Neural cell (in vitro differentiated cells): ENCODE results near the gene SDC4. TPM values are rescaled to one million over a fixed set of nuclear protein-coding genes. Genes with fewer than 3 reads are reported as not detected.

ENCODE experiments used
- H2AFZ ChIP-seq: fragments of 200-600, 300-800 bp; sonication (generic), shearing (Covaris generic); 2 replicates; pipeline ENCODE4 v1.6.0; 2014; ENCODE audit warnings: low read depth, mild to moderate bottlenecking, antibody characterized with exemption, low read length, moderate library complexity
- H3F3A ChIP-seq: fragments of 200-600 bp; shearing (Covaris generic); 2 replicates; pipeline ENCODE4 v1.6.1; 2016; ENCODE audit warnings: mild to moderate bottlenecking, moderate library complexity, mixed read lengths, antibody characterized with exemption, low read length; ENCODE audit not compliant: insufficient read depth, poor library complexity, severe bottlenecking
- H3K27ac ChIP-seq: fragments of 200-600, 300-800 bp; sonication (generic), shearing (Covaris generic); 2 replicates; pipeline ENCODE4 v1.5.1; 2014; ENCODE audit warnings: mild to moderate bottlenecking, low read length, moderate library complexity
- H3K27me3 ChIP-seq: fragments of 300-800, 200-600 bp; sonication (generic), shearing (Covaris generic); 2 replicates; pipeline ENCODE4 v1.6.0; 2014; ENCODE audit warnings: mild to moderate bottlenecking, low read depth, low read length, moderate library complexity; ENCODE audit not compliant: insufficient read depth
- H3K36me3 ChIP-seq: fragments of 300-800, 200-600 bp; sonication (generic), shearing (Covaris generic); 2 replicates; pipeline ENCODE4 v1.5.1; 2014; ENCODE audit warnings: mild to moderate bottlenecking, antibody characterized with exemption, low read length, moderate library complexity; ENCODE audit not compliant: insufficient read depth
- H3K4me2 ChIP-seq: fragments of 300-800, 200-600 bp; sonication (generic), shearing (Covaris generic); 2 replicates; pipeline ENCODE4 v1.6.0; 2014; ENCODE audit warnings: mild to moderate bottlenecking, low read length
- H3K4me3 ChIP-seq: fragments of 300-800, 200-600 bp; sonication (generic), shearing (Covaris generic); 2 replicates; pipeline ENCODE4 v1.5.1; 2014; ENCODE audit warnings: mild to moderate bottlenecking, low read length, moderate library complexity
- H3K79me2 ChIP-seq: fragments of 200-600 bp; shearing (Covaris generic); replicated peaks from 2 replicates; pipeline ENCODE4 v1.6.0; 2014; ENCODE audit warnings: mild to moderate bottlenecking, low read length, moderate library complexity; ENCODE audit not compliant: insufficient read depth
- H3K9ac ChIP-seq: fragments of 300-800, 200-600 bp; sonication (generic), shearing (Covaris generic); 2 replicates; pipeline ENCODE4 v1.6.1; 2016; ENCODE audit warnings: mild to moderate bottlenecking, low read length, mixed read lengths
- H3K9me2 ChIP-seq: fragments of 200-600 bp; shearing (Covaris generic); 2 replicates; pipeline ENCODE4 v1.6.1; 2016; ENCODE audit warnings: mild to moderate bottlenecking, low read length, mixed read lengths; ENCODE audit not compliant: insufficient read depth
- H3K9me3 ChIP-seq: fragments of 200-600, 300-800 bp; sonication (generic), shearing (Covaris generic); 2 replicates; pipeline ENCODE4 v1.6.1; 2016; ENCODE audit warnings: mild to moderate bottlenecking, mixed run types, low read length, moderate library complexity, mixed read lengths
- H4K20me1 ChIP-seq: fragments of 200-600 bp; shearing (Covaris generic); 2 replicates; pipeline ENCODE4 v1.6.1; 2016; ENCODE audit warnings: mild to moderate bottlenecking, mixed run types; ENCODE audit not compliant: insufficient read depth
- EP300 ChIP-seq: fragments of 450-650 bp; conservative IDR thresholded peaks from 2 replicates; pipeline ENCODE4 v1.6.1; 2014; ENCODE audit warnings: antibody characterized with exemption, mild to moderate bottlenecking, moderate library complexity; ENCODE audit not compliant: poor library complexity, severe bottlenecking
- MXI1 ChIP-seq: fragments of 450-650 bp; conservative IDR thresholded peaks from 2 replicates; pipeline ENCODE4 v1.6.1; 2014; ENCODE audit warnings: antibody characterized with exemption, mild to moderate bottlenecking; ENCODE audit not compliant: poor library complexity, severe bottlenecking
- POLR2AphosphoS5 ChIP-seq: IDR thresholded peaks from 2 replicates; pipeline ENCODE4 v1.6.1; 2012
- RAD21 ChIP-seq: fragments of 450-650 bp; conservative IDR thresholded peaks from 2 replicates; pipeline ENCODE4 v1.6.1; 2014; ENCODE audit warnings: antibody characterized with exemption, mild to moderate bottlenecking, moderate library complexity
- SMC3 ChIP-seq: fragments of 450-650 bp; conservative IDR thresholded peaks from 2 replicates; pipeline ENCODE4 v1.6.1; 2014; ENCODE audit warnings: antibody characterized with exemption, mild to moderate bottlenecking, moderate library complexity; ENCODE audit not compliant: poor library complexity
- TAF1 ChIP-seq: IDR thresholded peaks from 2 replicates; pipeline ENCODE4 v1.6.1; 2012; ENCODE audit warnings: low read depth
- polyA plus RNA-seq: library from polyadenylated mRNA; depleted of rRNA; stranded (reverse); fragments of >200 nt; gene quantifications from 2 replicates; pipeline ENCODE4 v1.2.3, GENCODE V29; 2014
- TF ChIP-seq, protein P1 (sequence below): IDR thresholded peaks from 2 replicates; pipeline ENCODE4 v1.6.1; 2012; ENCODE audit warnings: borderline replicate concordance
- TF ChIP-seq, protein P2 (sequence below): fragments of 450-650 bp; IDR thresholded peaks from 2 replicates; pipeline ENCODE4 v1.5.1; 2014; ENCODE audit warnings: antibody characterized with exemption, mild to moderate bottlenecking, moderate library complexity; ENCODE audit not compliant: poor library complexity, severe bottlenecking

Gene SDC4
- polyA plus RNA-seq, 1 donor from 2014 or later: not detected

- Histone ChIP-seq H3K36me3 (no peaks in the 10 kb centered on the region), H4K20me1 (no peaks in the 10 kb centered on the region), H3K9me2 (no peaks in the 10 kb centered on the region), H3K27me3 (no peaks in the 10 kb centered on the region), H3K4me3 (no peak overlapping the region), H3K9ac (no peak overlapping the region), H3K79me2 (no peaks in the 10 kb centered on the region), H3K9me3 (no peaks in the 10 kb centered on the region), H3F3A (no peaks in the 10 kb centered on the region), H3K27ac (no peak overlapping the region), H2AFZ (no peak overlapping the region), H3K4me2 (no peak overlapping the region)
- TF ChIP-seq EP300 (no peak), MXI1 (no peak), RAD21 (no peak), SMC3 (no peak), TAF1 (no peak), POLR2AphosphoS5 (no peak)
- TF ChIP-seq, protein P1, sequence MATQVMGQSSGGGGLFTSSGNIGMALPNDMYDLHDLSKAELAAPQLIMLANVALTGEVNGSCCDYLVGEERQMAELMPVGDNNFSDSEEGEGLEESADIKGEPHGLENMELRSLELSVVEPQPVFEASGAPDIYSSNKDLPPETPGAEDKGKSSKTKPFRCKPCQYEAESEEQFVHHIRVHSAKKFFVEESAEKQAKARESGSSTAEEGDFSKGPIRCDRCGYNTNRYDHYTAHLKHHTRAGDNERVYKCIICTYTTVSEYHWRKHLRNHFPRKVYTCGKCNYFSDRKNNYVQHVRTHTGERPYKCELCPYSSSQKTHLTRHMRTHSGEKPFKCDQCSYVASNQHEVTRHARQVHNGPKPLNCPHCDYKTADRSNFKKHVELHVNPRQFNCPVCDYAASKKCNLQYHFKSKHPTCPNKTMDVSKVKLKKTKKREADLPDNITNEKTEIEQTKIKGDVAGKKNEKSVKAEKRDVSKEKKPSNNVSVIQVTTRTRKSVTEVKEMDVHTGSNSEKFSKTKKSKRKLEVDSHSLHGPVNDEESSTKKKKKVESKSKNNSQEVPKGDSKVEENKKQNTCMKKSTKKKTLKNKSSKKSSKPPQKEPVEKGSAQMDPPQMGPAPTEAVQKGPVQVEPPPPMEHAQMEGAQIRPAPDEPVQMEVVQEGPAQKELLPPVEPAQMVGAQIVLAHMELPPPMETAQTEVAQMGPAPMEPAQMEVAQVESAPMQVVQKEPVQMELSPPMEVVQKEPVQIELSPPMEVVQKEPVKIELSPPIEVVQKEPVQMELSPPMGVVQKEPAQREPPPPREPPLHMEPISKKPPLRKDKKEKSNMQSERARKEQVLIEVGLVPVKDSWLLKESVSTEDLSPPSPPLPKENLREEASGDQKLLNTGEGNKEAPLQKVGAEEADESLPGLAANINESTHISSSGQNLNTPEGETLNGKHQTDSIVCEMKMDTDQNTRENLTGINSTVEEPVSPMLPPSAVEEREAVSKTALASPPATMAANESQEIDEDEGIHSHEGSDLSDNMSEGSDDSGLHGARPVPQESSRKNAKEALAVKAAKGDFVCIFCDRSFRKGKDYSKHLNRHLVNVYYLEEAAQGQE: no peak
- TF ChIP-seq, protein P2, sequence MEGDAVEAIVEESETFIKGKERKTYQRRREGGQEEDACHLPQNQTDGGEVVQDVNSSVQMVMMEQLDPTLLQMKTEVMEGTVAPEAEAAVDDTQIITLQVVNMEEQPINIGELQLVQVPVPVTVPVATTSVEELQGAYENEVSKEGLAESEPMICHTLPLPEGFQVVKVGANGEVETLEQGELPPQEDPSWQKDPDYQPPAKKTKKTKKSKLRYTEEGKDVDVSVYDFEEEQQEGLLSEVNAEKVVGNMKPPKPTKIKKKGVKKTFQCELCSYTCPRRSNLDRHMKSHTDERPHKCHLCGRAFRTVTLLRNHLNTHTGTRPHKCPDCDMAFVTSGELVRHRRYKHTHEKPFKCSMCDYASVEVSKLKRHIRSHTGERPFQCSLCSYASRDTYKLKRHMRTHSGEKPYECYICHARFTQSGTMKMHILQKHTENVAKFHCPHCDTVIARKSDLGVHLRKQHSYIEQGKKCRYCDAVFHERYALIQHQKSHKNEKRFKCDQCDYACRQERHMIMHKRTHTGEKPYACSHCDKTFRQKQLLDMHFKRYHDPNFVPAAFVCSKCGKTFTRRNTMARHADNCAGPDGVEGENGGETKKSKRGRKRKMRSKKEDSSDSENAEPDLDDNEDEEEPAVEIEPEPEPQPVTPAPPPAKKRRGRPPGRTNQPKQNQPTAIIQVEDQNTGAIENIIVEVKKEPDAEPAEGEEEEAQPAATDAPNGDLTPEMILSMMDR: no peak
These were observed 7.2 kb upstream of the SDC4 start for GRCh38 chr20:45355209-45356084.

- H3K9me2 ChIP-seq: no peaks in the 10 kb centered on the region
- H3K9me3 ChIP-seq: no peaks in the 10 kb centered on the region
- no peak overlapping the region for H3K27ac ChIP-seq
- TF ChIP-seq POLR2AphosphoS5 (no peak), EP300 (no peak), RAD21 (no peak)
- TF ChIP-seq, protein P1: no peak
- H3K4me3 ChIP-seq: no peak overlapping the region
- no peaks in the 10 kb centered on the region for H3K27me3 ChIP-seq
- no peak overlapping the region for H3K4me2 ChIP-seq
- no peaks in the 10 kb centered on the region for H3K36me3 ChIP-seq
- no peaks in the 10 kb centered on the region for H3K79me2 ChIP-seq
- H4K20me1 ChIP-seq: no peaks in the 10 kb centered on the region
- H3F3A ChIP-seq: no peaks in the 10 kb centered on the region
- H3K9ac ChIP-seq: no peak overlapping the region
- no peak overlapping the region for H2AFZ ChIP-seq
These were observed 6.4 kb upstream of the SDC4 start for GRCh38 chr20:45354423-45355208.
